ENCODE results near the gene TENM4. TPM values are rescaled to one million over a fixed set of nuclear protein-coding genes. Genes with fewer than 3 reads are reported as not detected.
"Not testable (repeated sequence)": the region's sequence is repeated elsewhere in the genome, so short reads cannot be mapped to it uniquely, and the experiment has no call there.

TENM4 gene
- polyA plus RNA-seq, 3 donors from 2014 or later: not detected

- H3K4me1 Mint-ChIP-seq: no peaks in the 10 kb centered on the region
- H3K36me3 Mint-ChIP-seq: no peaks in the 10 kb centered on the region
- no peak overlapping the region for H3K27ac Mint-ChIP-seq
- DNase-seq: no peak
- peaks cover 0 to 10% (median 3%) of the 10 kb centered on the region in 3 donors for H3K27me3 Mint-ChIP-seq (ENCODE audit: low read depth in 3 of 3)
- H3K4me3 Mint-ChIP-seq: no peak overlapping the region
- H3K9me3 Mint-ChIP-seq: peaks cover 0 to 4% (median 0%) of the 10 kb centered on the region in 6 donors
Measured at GRCh38 chr11:78613378-78613813, 827.4 kb downstream of the TENM4 start.

- H3K27me3 Mint-ChIP-seq (ENCODE audit: low read depth in 3 of 3): peaks cover 0 to 10% (median 2%) of the 10 kb centered on the region in 3 donors
- H3K36me3 Mint-ChIP-seq: no peaks in the 10 kb centered on the region
- H3K27ac Mint-ChIP-seq: no peak overlapping the region
- H3K4me1 Mint-ChIP-seq: no peaks in the 10 kb centered on the region
- no peak for DNase-seq
- H3K4me3 Mint-ChIP-seq: no peak overlapping the region
- peaks cover 0 to 4% (median 0%) of the 10 kb centered on the region in 6 donors for H3K9me3 Mint-ChIP-seq
Measured at GRCh38 chr11:78612721-78613377, 828.0 kb downstream of the TENM4 start.

GRCh38 chr11:78609321-78609720, 831.5 kb downstream of the TENM4 start:
- H3K9me3 Mint-ChIP-seq, H3K4me1 Mint-ChIP-seq, H3K36me3 Mint-ChIP-seq, H3K4me3 Mint-ChIP-seq, DNase-seq, H3K27ac Mint-ChIP-seq: not testable (repeated sequence)
- H3K27me3 Mint-ChIP-seq (ENCODE audit: low read depth in 3 of 3): peaks cover 0 to 19% (median 2%) of the 10 kb centered on the region in 3 donors

GRCh38 chr11:78607696-78608095, 833.1 kb downstream of the TENM4 start:
- no peak overlapping the region for H3K27ac Mint-ChIP-seq
- no peaks in the 10 kb centered on the region for H3K4me1 Mint-ChIP-seq

GRCh38 chr11:78606667-78607066, 834.2 kb downstream of the TENM4 start:
- Mint-ChIP-seq H3K36me3 (no peaks in the 10 kb centered on the region), H3K27ac (no peak overlapping the region), H3K9me3 (peaks cover 0 to 4% (median 0%) of the 10 kb centered on the region in 6 donors), H3K4me1 (no peaks in the 10 kb centered on the region), H3K4me3 (no peak overlapping the region), H3K27me3 (ENCODE audit: low read depth in 3 of 3) (peaks cover 0 to 26% (median 7%) of the 10 kb centered on the region in 3 donors)
- no peak for DNase-seq

More at GRCh38 chr11:78607696-78608095, 833.1 kb downstream of the TENM4 start:
- Mint-ChIP-seq H3K4me3 (no peak overlapping the region), H3K27me3 (ENCODE audit: low read depth in 3 of 3) (peaks cover 0 to 18% (median 2%) of the 10 kb centered on the region in 3 donors), H3K36me3 (no peaks in the 10 kb centered on the region), H3K9me3 (peaks cover 0 to 4% (median 0%) of the 10 kb centered on the region in 6 donors)
- no peak for DNase-seq

GRCh38 chr11:78605296-78605695, 835.5 kb downstream of the TENM4 start:
- no peaks in the 10 kb centered on the region for H3K36me3 Mint-ChIP-seq
- no peak overlapping the region for H3K27ac Mint-ChIP-seq
- peaks cover 0 to 30% (median 7%) of the 10 kb centered on the region in 3 donors for H3K27me3 Mint-ChIP-seq (ENCODE audit: low read depth in 3 of 3)
- no peaks in the 10 kb centered on the region for H3K4me1 Mint-ChIP-seq
- no peak overlapping the region for H3K4me3 Mint-ChIP-seq
- peaks cover 0 to 1% (median 0%) of the 10 kb centered on the region in 6 donors for H3K9me3 Mint-ChIP-seq
- no peak for DNase-seq

- no peak overlapping the region for H3K27ac Mint-ChIP-seq
- no peaks in the 10 kb centered on the region for H3K4me1 Mint-ChIP-seq
- H3K9me3 Mint-ChIP-seq: peaks cover 0 to 1% (median 0%) of the 10 kb centered on the region in 6 donors
- no peak for DNase-seq
- H3K36me3 Mint-ChIP-seq: no peaks in the 10 kb centered on the region
- H3K27me3 Mint-ChIP-seq (ENCODE audit: low read depth in 3 of 3): peaks cover 3 to 35% (median 13%) of the 10 kb centered on the region in 3 donors
- no peak overlapping the region for H3K4me3 Mint-ChIP-seq
Measured at GRCh38 chr11:78603792-78604191, 837.0 kb downstream of the TENM4 start.

Measured in immature natural killer cell (primary cell).